Measurements from ENCODE around the gene ATP11C. TPM values are rescaled to one million over a fixed set of nuclear protein-coding genes. Genes with fewer than 3 reads are reported as not detected.

ATP11C gene
- total RNA-seq, 4 donors from 2014 or later: 3.6 to 8.6 (median 7.0) TPM

- no peaks in the 10 kb centered on the region for H3K9me3 ChIP-seq
- DNase-seq (no peak), ATAC-seq (no peak)
- H3K4me3 ChIP-seq: peak overlapping the region in 3 of 4 donors; percentile 77 to 88 (median 77)
- peaks cover 0 to 3% (median 0%) of the 10 kb centered on the region in 3 donors for H3K27me3 ChIP-seq
- in situ Hi-C loops (cut with MboI; ENCODE audit: low sequenced_read_pairs in 4 of 4) (no loop called here), intact Hi-C loops (cut with DNase I; ENCODE audit: low total_unique reads) (loop anchor here (10.0 kb wide), 1 partner anchor 99 kb away; no protein-coding TSS in a partner anchor)
- H3K36me3 ChIP-seq: no peaks in the 10 kb centered on the region
- TF ChIP-seq POLR2A (IDR thresholded peaks at IDR 0.05) (no peak), CTCF (IDR thresholded peaks at IDR 0.05 in 4 of 5, conservative IDR thresholded peaks at IDR 0.05 in 1 of 5) (no peak)
- peak overlapping the region; percentile 94 to 96 (median 94) for H3K27ac ChIP-seq
- H3K4me1 ChIP-seq: peaks cover 0 to 4% of the 10 kb centered on the region in 2 donors
These were observed 1.1 kb upstream of the ATP11C start for GRCh38 chrX:139933904-139934303.

- Histone ChIP-seq H3K9me3 (no peaks in the 10 kb centered on the region), H3K27me3 (no peaks in the 10 kb centered on the region), H3K4me1 (peaks cover 0 to 4% of the 10 kb centered on the region in 2 donors), H3K27ac (peak overlapping the region; percentile 94 to 96 (median 94)), H3K4me3 (peak overlapping the region; percentile 77 to 90 (median 82)), H3K36me3 (no peaks in the 10 kb centered on the region)
- peak; percentile 57 for ATAC-seq
- intact Hi-C loops (cut with DNase I; ENCODE audit: low total_unique reads): loop anchor here (10.0 kb wide), 1 partner anchor 97 kb away; no protein-coding TSS in a partner anchor
- in situ Hi-C loops (cut with MboI; ENCODE audit: low sequenced_read_pairs in 4 of 4): no loop called here
- DNase-seq: peak; percentile 6 to 19
- TF ChIP-seq POLR2A (IDR thresholded peaks at IDR 0.05) (peak in 1 of 2 donors; percentile 7), CTCF (IDR thresholded peaks at IDR 0.05 in 4 of 5, conservative IDR thresholded peaks at IDR 0.05 in 1 of 5) (no peak)
These were observed 566 bp downstream of the ATP11C start for GRCh38 chrX:139932073-139932900.

GRCh38 chrX:139931646-139932072 is 1.2 kb downstream of the ATP11C start:
- in situ Hi-C loops (cut with MboI; ENCODE audit: low sequenced_read_pairs in 4 of 4): no loop called here

More at GRCh38 chrX:139931646-139932072, 1.2 kb downstream of the ATP11C start:
- intact Hi-C loops (cut with DNase I; ENCODE audit: low total_unique reads): loop anchor here (10.0 kb wide), 1 partner anchor 97 kb away; no protein-coding TSS in a partner anchor
- H3K27ac ChIP-seq: peak overlapping the region; percentile 24 to 96 (median 94)
- H3K9me3 ChIP-seq: no peaks in the 10 kb centered on the region
- H3K4me1 ChIP-seq: peaks cover 0 to 4% of the 10 kb centered on the region in 2 donors
- ATAC-seq (no peak), DNase-seq (no peak)
- no peaks in the 10 kb centered on the region for H3K36me3 ChIP-seq
- TF ChIP-seq POLR2A (IDR thresholded peaks at IDR 0.05) (no peak), CTCF (IDR thresholded peaks at IDR 0.05 in 4 of 5, conservative IDR thresholded peaks at IDR 0.05 in 1 of 5) (no peak)
- no peaks in the 10 kb centered on the region for H3K27me3 ChIP-seq
- H3K4me3 ChIP-seq: peak overlapping the region; percentile 66 to 90 (median 77)
